HepG2 (cell line): ENCODE results near the gene WNT7B. TPM values are rescaled to one million over a fixed set of nuclear protein-coding genes. Genes with fewer than 3 reads are reported as not detected.

ENCODE experiments used
- ARID5B ChIP-seq: IDR thresholded peaks from 2 replicates; pipeline ENCODE4 v1.4.0; 2020; ENCODE audit warnings: mild to moderate bottlenecking, missing genetic modification reagents
- GATAD2A ChIP-seq: IDR thresholded peaks from 2 replicates; pipeline ENCODE4 v1.6.1; 2016
- KDM3A ChIP-seq: IDR thresholded peaks from 2 replicates; pipeline ENCODE4 v1.6.1; 2018; ENCODE audit warnings: low read depth, missing compliant biosample characterization
- LCORL ChIP-seq, 2 experiments: fragments of 450-650 bp in 1 of 2; sonication (generic) in 1 of 2; formaldehyde crosslinking in 1 of 2; IDR thresholded peaks; 2 replicates each; pipeline versions ENCODE4 v1.5.0 to v1.6.1; 2017 to 2020; ENCODE audit warnings: antibody characterized with exemption in 1 of 2, missing genetic modification reagents in 1 of 2
- PAXIP1 ChIP-seq: sonication (generic); formaldehyde crosslinking; conservative IDR thresholded peaks from 2 replicates; pipeline ENCODE4 v1.4.0; 2020; ENCODE audit warnings: mild to moderate bottlenecking, missing genetic modification reagents, moderate library complexity
- PCBP1 ChIP-seq: fragments of 200-400 bp; formaldehyde crosslinking; IDR thresholded peaks from 2 replicates; pipeline ENCODE4 v1.6.1; 2017; ENCODE audit warnings: mild to moderate bottlenecking, low read depth, low read length, borderline replicate concordance
- RFX1 ChIP-seq: fragments of 450-650 bp; IDR thresholded peaks from 2 replicates; pipeline ENCODE4 v1.6.1; 2017
- SALL1 ChIP-seq: sonication (generic); formaldehyde crosslinking; IDR thresholded peaks from 2 replicates; pipeline ENCODE4 v1.8.0; 2022; ENCODE audit warnings: mild to moderate bottlenecking, missing genetic modification reagents
- ZBED4 ChIP-seq: sonication (generic); formaldehyde crosslinking; IDR thresholded peaks from 2 replicates; pipeline ENCODE4 v1.4.0; 2020; ENCODE audit warnings: missing genetic modification reagents, borderline replicate concordance
- ZBTB38 ChIP-seq: sonication (generic); formaldehyde crosslinking; IDR thresholded peaks from 2 replicates; pipeline ENCODE4 v1.5.1; 2020; ENCODE audit warnings: mild to moderate bottlenecking, missing genetic modification reagents
- ZNF761 ChIP-seq: sonication (generic); formaldehyde crosslinking; conservative IDR thresholded peaks from 2 replicates; pipeline ENCODE4 v1.4.0; 2020; ENCODE audit warnings: mild to moderate bottlenecking, missing genetic modification reagents
- ZNF816 ChIP-seq: sonication (generic); formaldehyde crosslinking; IDR thresholded peaks from 2 replicates; pipeline ENCODE4 v1.8.0; 2022; ENCODE audit warnings: missing genetic modification reagents, mild to moderate bottlenecking, borderline replicate concordance
- ZSCAN12 ChIP-seq: sonication (generic); formaldehyde crosslinking; IDR thresholded peaks from 2 replicates; pipeline ENCODE4 v1.9.0; 2021; ENCODE audit warnings: mild to moderate bottlenecking, missing genetic modification reagents
- polyA plus RNA-seq, 8 experiments: library from polyadenylated mRNA; depleted of rRNA in 3 of 8; stranded (reverse) in 7 of 8; unstranded in 1 of 8; fragments of >200 nt; fragmentation: Illumina TruSeq in 4 of 8; extraction: Trizol in 4 of 8; gene quantifications; 2 replicates each; pipeline versions ENCODE4 v1.2.1 to v1.2.3, GENCODE V29; 2011 to 2016; ENCODE audit warnings: low read depth in 4 of 8, missing spikeins in 1 of 8, mixed read lengths in 1 of 8; ENCODE audit not compliant: insufficient read depth in 1 of 8
- total RNA-seq, 5 experiments: library from RNA; depleted of rRNA; stranded (reverse); fragments of >200 nt; fragmentation: Illumina TruSeq; extraction: Trizol; gene quantifications; 2 replicates each; pipeline ENCODE4 v1.2.3, GENCODE V29; 2016; ENCODE audit warnings: low read depth in 1 of 5
- TF ChIP-seq, protein P1 (sequence below): sonication (generic); formaldehyde crosslinking; IDR thresholded peaks from 2 replicates; pipeline ENCODE4 v1.8.0; 2022; ENCODE audit warnings: mild to moderate bottlenecking, missing genetic modification reagents

WNT7B gene
- total and polyA plus RNA-seq, 2 of the 13 experiments (the other 11 are each of a cell fraction or from before 2014, with no cell fraction given), result 0.09 TPM; not detected in 1

- TF ChIP-seq, protein P1, sequence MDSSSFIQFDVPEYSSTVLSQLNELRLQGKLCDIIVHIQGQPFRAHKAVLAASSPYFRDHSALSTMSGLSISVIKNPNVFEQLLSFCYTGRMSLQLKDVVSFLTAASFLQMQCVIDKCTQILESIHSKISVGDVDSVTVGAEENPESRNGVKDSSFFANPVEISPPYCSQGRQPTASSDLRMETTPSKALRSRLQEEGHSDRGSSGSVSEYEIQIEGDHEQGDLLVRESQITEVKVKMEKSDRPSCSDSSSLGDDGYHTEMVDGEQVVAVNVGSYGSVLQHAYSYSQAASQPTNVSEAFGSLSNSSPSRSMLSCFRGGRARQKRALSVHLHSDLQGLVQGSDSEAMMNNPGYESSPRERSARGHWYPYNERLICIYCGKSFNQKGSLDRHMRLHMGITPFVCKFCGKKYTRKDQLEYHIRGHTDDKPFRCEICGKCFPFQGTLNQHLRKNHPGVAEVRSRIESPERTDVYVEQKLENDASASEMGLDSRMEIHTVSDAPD (CRISPR knock-in tag), result peak; percentile 73; the same call in 1 of the 2 replicates
- TF ChIP-seq KDM3A (peak; percentile 41; the same call in 1 of the 2 replicates), PAXIP1 (CRISPR knock-in tag) (0 out of 2 replicates have a peak, but pooled peaks have one; percentile 11), ZNF761 (CRISPR knock-in tag) (no peak), GATAD2A (CRISPR knock-in tag) (0 out of 2 replicates have a peak, but pooled peaks have one; percentile 21), RFX1 (peak; percentile 39; the same call in 1 of the 2 replicates), LCORL (IDR thresholded peaks at IDR 0.05) (no peak), LCORL (CRISPR knock-in tag; IDR thresholded peaks at IDR 0.05) (peak; percentile 58; the same call in 1 of the 2 replicates), ZBED4 (peak; percentile 65; the same call in 1 of the 2 replicates), ZNF816 (CRISPR knock-in tag) (no peak), ARID5B (CRISPR knock-in tag) (no peak), ZBTB38 (CRISPR knock-in tag) (peak; percentile 11; the same call in 1 of the 2 replicates), PCBP1 (0 out of 2 replicates have a peak, but pooled peaks have one; percentile 39), ZSCAN12 (CRISPR knock-in tag) (no peak), SALL1 (CRISPR knock-in tag) (0 out of 2 replicates have a peak, but pooled peaks have one; percentile 8)
Observed at GRCh38 chr22:46010951-46011626, 34.1 kb upstream of the WNT7B start (continued).
